Smooth muscle cell (in vitro differentiated cells): ENCODE measurements around the gene POM121L2. TPM values are rescaled to one million over a fixed set of nuclear protein-coding genes. Genes with fewer than 3 reads are reported as not detected.

Experiments used
- DNase-seq: peaks from one replicate; lab custom pipeline; 2025; ENCODE audit not compliant: unreplicated experiment; lab: John Stamatoyannopoulos, UW
- H2AFZ ChIP-seq: fragments of 200-600 bp; sonication (generic); 2 replicates; pipeline ENCODE4 v1.6.0; 2016; ENCODE audit warnings: antibody characterized with exemption, low read depth, mild to moderate bottlenecking
- H3F3A ChIP-seq: fragments of 200-600 bp; sonication (generic); 2 replicates; pipeline ENCODE4 v1.6.0; 2017; ENCODE audit warnings: antibody characterized with exemption, low read depth
- H3K27ac ChIP-seq: fragments of 200-600 bp; sonication (generic); 2 replicates; pipeline ENCODE4 v1.5.1; 2016; ENCODE audit warnings: low read depth, mild to moderate bottlenecking
- H3K27me3 ChIP-seq: fragments of 200-600 bp; sonication (generic); 2 replicates; pipeline ENCODE4 v1.6.1; 2016; ENCODE audit warnings: low read depth, mild to moderate bottlenecking
- H3K36me3 ChIP-seq: fragments of 200-600 bp; sonication (generic); 2 replicates; pipeline ENCODE4 v1.5.1; 2016; ENCODE audit warnings: low read depth
- H3K4me1 ChIP-seq: fragments of 200-600 bp; sonication (generic); 2 replicates; pipeline ENCODE4 v1.5.1; 2016; ENCODE audit warnings: low read depth
- H3K4me2 ChIP-seq: fragments of 200-600 bp; sonication (generic); 2 replicates; pipeline ENCODE4 v1.6.0; 2016; ENCODE audit warnings: mild to moderate bottlenecking
- H3K4me3 ChIP-seq: fragments of 200-600 bp; sonication (generic); 2 replicates; pipeline ENCODE4 v1.5.1; 2016; ENCODE audit warnings: mild to moderate bottlenecking
- H3K79me2 ChIP-seq: fragments of 200-600 bp; sonication (generic); 2 replicates; pipeline ENCODE4 v1.6.0; 2016; ENCODE audit warnings: low read depth, mild to moderate bottlenecking
- H3K9ac ChIP-seq: fragments of 200-600 bp; sonication (generic); 2 replicates; pipeline ENCODE4 v1.6.0; 2016; ENCODE audit warnings: low read depth
- H3K9me3 ChIP-seq: fragments of 200-600 bp; sonication (generic); replicated peaks from 2 replicates; pipeline ENCODE4 v1.5.1; 2016; ENCODE audit warnings: low read depth
- H4K20me1 ChIP-seq: fragments of 200-600 bp; sonication (generic); 2 replicates; pipeline ENCODE4 v1.6.0; 2016; ENCODE audit warnings: low read depth
- CTCF ChIP-seq: fragments of 200-600 bp; sonication (generic); IDR thresholded peaks from 2 replicates; pipeline ENCODE4 v1.5.1; 2017; ENCODE audit warnings: borderline replicate concordance, mild to moderate bottlenecking, antibody characterized with exemption; ENCODE audit not compliant: insufficient read depth, poor library complexity, severe bottlenecking
- WGBS: methylation state at CpG from one replicate; pipeline ENCODE4 v1.1.7; 2016; ENCODE audit warnings: low lambda C conversion rate; 5-methylcytosine and 5-hydroxymethylcytosine counted together
- polyA plus RNA-seq: library from polyadenylated mRNA; unstranded; fragments of >200 nt; fragmentation: Nextera tagmentation; extraction: Ambion mirVana; gene quantifications from 2 replicates; pipeline ENCODE4 v1.2.1, GENCODE V29; 2016
- total RNA-seq: library from RNA; depleted of rRNA; stranded (reverse); fragments of >200 nt; gene quantifications from 2 replicates; pipeline ENCODE4 v1.2.3, GENCODE V29; 2014

Gene POM121L2
- total and polyA plus RNA-seq, 2 experiments from 2014 or later = not detected

- H3K4me2 ChIP-seq = peak overlapping the region; percentile 87
- peak overlapping the region; percentile 92 for H2AFZ ChIP-seq
These were observed 31.0 kb downstream of the POM121L2 start for GRCh38 chr6:27281105-27281539.

GRCh38 chr6:27280540-27281000, 31.5 kb downstream of the POM121L2 start:
- peak overlapping the region; percentile 92 for H2AFZ ChIP-seq
- no peaks in the 10 kb centered on the region for H3F3A ChIP-seq
- no peak for TF ChIP-seq CTCF
- no peaks in the 10 kb centered on the region for H3K36me3 ChIP-seq
- H3K79me2 ChIP-seq = no peaks in the 10 kb centered on the region
- peak overlapping the region; percentile 65 for H3K9ac ChIP-seq
- H3K9me3 ChIP-seq = no peaks in the 10 kb centered on the region
- H3K27me3 ChIP-seq = no peaks in the 10 kb centered on the region
- peak overlapping the region; percentile 87 for H3K4me2 ChIP-seq
- peaks cover 5% of the 10 kb centered on the region for H3K4me1 ChIP-seq
- WGBS = 1% methylated on average over 9 of the region's 9 CpGs
- no peaks in the 10 kb centered on the region for H4K20me1 ChIP-seq
- DNase-seq = no peak
- H3K27ac ChIP-seq = peak overlapping the region; percentile 32
- peak overlapping the region; percentile 74 for H3K4me3 ChIP-seq

More at GRCh38 chr6:27281105-27281539, 31.0 kb downstream of the POM121L2 start:
- H3K9me3 ChIP-seq = no peaks in the 10 kb centered on the region
- no peak overlapping the region for H3K9ac ChIP-seq
- DNase-seq = no peak
- no peaks in the 10 kb centered on the region for H3K79me2 ChIP-seq
- H3K4me3 ChIP-seq = peak overlapping the region; percentile 74
- no peak for TF ChIP-seq CTCF
- no peaks in the 10 kb centered on the region for H3K36me3 ChIP-seq
- no peak overlapping the region for H3K27ac ChIP-seq
- no peaks in the 10 kb centered on the region for H4K20me1 ChIP-seq
- H3F3A ChIP-seq = no peaks in the 10 kb centered on the region
- 5% methylated on average over 13 of the region's 13 CpGs for WGBS
- H3K4me1 ChIP-seq = peaks cover 5% of the 10 kb centered on the region
- no peaks in the 10 kb centered on the region for H3K27me3 ChIP-seq

- Histone ChIP-seq H2AFZ (peak overlapping the region; percentile 92), H3F3A (no peaks in the 10 kb centered on the region), H3K27ac (peak overlapping the region; percentile 32), H3K9ac (peak overlapping the region; percentile 65), H3K4me2 (peak overlapping the region; percentile 87), H4K20me1 (no peaks in the 10 kb centered on the region), H3K4me1 (peaks cover 5% of the 10 kb centered on the region), H3K79me2 (no peaks in the 10 kb centered on the region), H3K36me3 (no peaks in the 10 kb centered on the region), H3K9me3 (no peaks in the 10 kb centered on the region), H3K4me3 (peak overlapping the region; percentile 74), H3K27me3 (no peaks in the 10 kb centered on the region)
- TF ChIP-seq CTCF = no peak
- no peak for DNase-seq
- WGBS = 1% methylated on average over 17 of the region's 17 CpGs
These were observed 32.0 kb downstream of the POM121L2 start for GRCh38 chr6:27280064-27280539.

GRCh38 chr6:27279513-27280063, 32.5 kb downstream of the POM121L2 start:
- WGBS = 5% methylated on average over 24 of the region's 24 CpGs
- peaks cover under 1% of the 10 kb centered on the region for H3K27me3 ChIP-seq
- H3K9ac ChIP-seq = peak overlapping the region; percentile 5
- no peaks in the 10 kb centered on the region for H3F3A ChIP-seq
- peak overlapping the region; percentile 79 for H2AFZ ChIP-seq
- H3K79me2 ChIP-seq = no peaks in the 10 kb centered on the region
- peak overlapping the region; percentile 74 for H3K4me3 ChIP-seq
- H3K27ac ChIP-seq = no peak overlapping the region
- no peak for DNase-seq
- peaks cover 5% of the 10 kb centered on the region for H3K4me1 ChIP-seq
- peak overlapping the region; percentile 87 for H3K4me2 ChIP-seq
- no peaks in the 10 kb centered on the region for H3K9me3 ChIP-seq
- H4K20me1 ChIP-seq = no peaks in the 10 kb centered on the region
- H3K36me3 ChIP-seq = no peaks in the 10 kb centered on the region
- no peak for TF ChIP-seq CTCF
